ENCODE results near the gene CFAP20. TPM values are rescaled to one million over a fixed set of nuclear protein-coding genes. Genes with fewer than 3 reads are reported as not detected.
A peak's percentile ranks its signal among the peaks of the same experiment; 100 is the strongest.

Gene CFAP20
- total RNA-seq (70.0 TPM), polyA plus RNA-seq (28.5 TPM)
- long read RNA-seq, donor 1, transcript CFAP20-201 (6 exons, 1,354 nt): major isoform, 5 of 5 reads
- long read RNA-seq, donor 1, partial matches to known transcripts: 0 of 5 reads
- long read RNA-seq, donor 1, other reads (novel, unspliced or antisense): 0 of 5 reads
- long read RNA-seq, donor 2: 0 reads
- long read RNA-seq, donor 3, transcript CFAP20-204 (3 exons, 481 nt): minor isoform, 5 of 69 reads
- long read RNA-seq, donor 3, transcript CFAP20-201 (6 exons, 1,354 nt): major isoform, 43 of 69 reads
- long read RNA-seq, donor 3, partial matches to known transcripts: 20 of 69 reads
- long read RNA-seq, donor 3, other reads (novel, unspliced or antisense): 0 of 69 reads
- long read RNA-seq, donor 4, transcript CFAP20-201 (6 exons, 1,354 nt): major isoform, 8 of 20 reads
- long read RNA-seq, donor 4, partial matches to known transcripts: 6 of 20 reads
- long read RNA-seq, donor 4, other reads (novel, unspliced or antisense): 0 of 20 reads
- long read RNA-seq, donor 5, transcript CFAP20-201 (6 exons, 1,354 nt): major isoform, 44 of 61 reads
- long read RNA-seq, donor 5, transcript CFAP20-204 (3 exons, 481 nt): minor isoform, 5 of 61 reads
- long read RNA-seq, donor 5, partial matches to known transcripts: 5 of 61 reads
- long read RNA-seq, donor 5, other reads (novel, unspliced or antisense): 0 of 61 reads
- long read RNA-seq, donor 6, transcript CFAP20-201 (6 exons, 1,354 nt): major isoform, 22 of 28 reads
- long read RNA-seq, donor 6, partial matches to known transcripts: 0 of 28 reads
- long read RNA-seq, donor 6, other reads (novel, unspliced or antisense): 0 of 28 reads
- long read RNA-seq, donor 7, transcript CFAP20-201 (6 exons, 1,354 nt): major isoform, 26 of 36 reads
- long read RNA-seq, donor 7, partial matches to known transcripts: 8 of 36 reads
- long read RNA-seq, donor 7, other reads (novel, unspliced or antisense): 0 of 36 reads
- long read RNA-seq, donor 8, transcript CFAP20-201 (6 exons, 1,354 nt): major isoform, 16 of 24 reads
- long read RNA-seq, donor 8, partial matches to known transcripts: 5 of 24 reads
- long read RNA-seq, donor 8, other reads (novel, unspliced or antisense): 0 of 24 reads
- long read RNA-seq, donor 9, transcript CFAP20-204 (3 exons, 481 nt): minor isoform, 6 of 24 reads
- long read RNA-seq, donor 9, transcript CFAP20-201 (6 exons, 1,354 nt): major isoform, 16 of 24 reads
- long read RNA-seq, donor 9, partial matches to known transcripts: 0 of 24 reads
- long read RNA-seq, donor 9, other reads (novel, unspliced or antisense): 0 of 24 reads
- long read RNA-seq, donor 10, transcript CFAP20-201 (6 exons, 1,354 nt): major isoform, 32 of 36 reads
- long read RNA-seq, donor 10, partial matches to known transcripts: 0 of 36 reads
- long read RNA-seq, donor 10, other reads (novel, unspliced or antisense): 0 of 36 reads

GRCh38 chr16:58129097-58129936 is at the start of gene CFAP20:
CFAP20 (minus strand) TSS chr16:58129381; CDS start chr16:58129115, 266 bp downstream.
- Histone ChIP-seq H3K4me3 (ENCODE audit: low read length in 2 of 2) (peak within 1 kb of the TSS; percentile 92 to 99), H3K9me3 (ENCODE audit: control insufficient read depth in 2 of 2, insufficient read depth in 1 of 2, low read length in 1 of 2) (peaks cover 0 to 12% of the 10 kb centered on the region in 2 donors), H3K36me3 (ENCODE audit: control insufficient read depth in 2 of 2, insufficient read depth in 2 of 2, low read length in 1 of 2) (no peaks in the 10 kb centered on the region), H3K4me1 (ENCODE audit: control insufficient read depth in 2 of 2, insufficient read depth in 2 of 2, low read length in 2 of 2) (peaks cover 12 to 21% of the 10 kb centered on the region in 2 donors), H3K27me3 (ENCODE audit: control insufficient read depth in 2 of 2, insufficient read depth in 1 of 2, low read length in 1 of 2) (no peaks in the 10 kb centered on the region), H3K27ac (ENCODE audit: low read depth in 1 of 2, low read length in 1 of 2) (peak within 1 kb of the TSS; percentile 94 to 95)
- DNase-seq (ENCODE audit: low read depth in 6 of 9, low spot score in 9 of 9): peak; percentile 91 to 99 (median 98)
- WGBS: 2% methylated on average over 70 of the region's 70 CpGs

- H3K36me3 ChIP-seq (ENCODE audit: control insufficient read depth in 2 of 2, insufficient read depth in 2 of 2, low read length in 1 of 2): peaks cover 27 to 51% of the 10 kb centered on the region in 2 donors
- H3K4me1 ChIP-seq (ENCODE audit: control insufficient read depth in 2 of 2, insufficient read depth in 2 of 2, low read length in 2 of 2): peaks cover 6 to 19% of the 10 kb centered on the region in 2 donors
- peak in 1 of 9 donors; percentile 22 for DNase-seq (ENCODE audit: low read depth in 6 of 9, low spot score in 9 of 9)
- no peaks in the 10 kb centered on the region for H3K9me3 ChIP-seq (ENCODE audit: control insufficient read depth in 2 of 2, insufficient read depth in 1 of 2, low read length in 1 of 2)
- WGBS: 9% methylated on average over 1 of the region's 1 CpG
- no peak overlapping the region for H3K4me3 ChIP-seq (ENCODE audit: low read length in 2 of 2)
- H3K27me3 ChIP-seq (ENCODE audit: control insufficient read depth in 2 of 2, insufficient read depth in 1 of 2, low read length in 1 of 2): no peaks in the 10 kb centered on the region
- H3K27ac ChIP-seq (ENCODE audit: low read depth in 1 of 2, low read length in 1 of 2): peak overlapping the region in 1 of 2 donors; percentile 67
These were observed 48.2 kb upstream of the CFAP20 start for GRCh38 chr16:58177353-58177710.

- no peaks in the 10 kb centered on the region for H3K9me3 ChIP-seq (ENCODE audit: control insufficient read depth in 2 of 2, insufficient read depth in 1 of 2, low read length in 1 of 2)
- H3K36me3 ChIP-seq (ENCODE audit: control insufficient read depth in 2 of 2, insufficient read depth in 2 of 2, low read length in 1 of 2): peaks cover 27 to 54% of the 10 kb centered on the region in 2 donors
- DNase-seq (ENCODE audit: low read depth in 6 of 9, low spot score in 9 of 9): peak in 2 of 9 donors; percentile 15 to 62
- H3K27ac ChIP-seq (ENCODE audit: low read depth in 1 of 2, low read length in 1 of 2): peak overlapping the region in 1 of 2 donors; percentile 67
- H3K27me3 ChIP-seq (ENCODE audit: control insufficient read depth in 2 of 2, insufficient read depth in 1 of 2, low read length in 1 of 2): no peaks in the 10 kb centered on the region
- 72% methylated on average over 5 of the region's 5 CpGs for WGBS
- no peak overlapping the region for H3K4me3 ChIP-seq (ENCODE audit: low read length in 2 of 2)
- H3K4me1 ChIP-seq (ENCODE audit: control insufficient read depth in 2 of 2, insufficient read depth in 2 of 2, low read length in 2 of 2): peaks cover 6 to 19% of the 10 kb centered on the region in 2 donors
These were observed 47.6 kb upstream of the CFAP20 start for GRCh38 chr16:58176608-58177352.

- Histone ChIP-seq H3K9me3 (ENCODE audit: control insufficient read depth in 2 of 2, insufficient read depth in 1 of 2, low read length in 1 of 2) (no peaks in the 10 kb centered on the region), H3K27me3 (ENCODE audit: control insufficient read depth in 2 of 2, insufficient read depth in 1 of 2, low read length in 1 of 2) (no peaks in the 10 kb centered on the region), H3K4me3 (ENCODE audit: low read length in 2 of 2) (no peak overlapping the region), H3K36me3 (ENCODE audit: control insufficient read depth in 2 of 2, insufficient read depth in 2 of 2, low read length in 1 of 2) (peaks cover 62 to 80% of the 10 kb centered on the region in 2 donors), H3K27ac (ENCODE audit: low read depth in 1 of 2, low read length in 1 of 2) (no peak overlapping the region), H3K4me1 (ENCODE audit: control insufficient read depth in 2 of 2, insufficient read depth in 2 of 2, low read length in 2 of 2) (no peaks in the 10 kb centered on the region)
- DNase-seq (ENCODE audit: low read depth in 6 of 9, low spot score in 9 of 9): no peak
- WGBS: over 99% methylated on average over 2 of the region's 2 CpGs
These were observed 41.0 kb upstream of the CFAP20 start for GRCh38 chr16:58170223-58170622.

DNA sequence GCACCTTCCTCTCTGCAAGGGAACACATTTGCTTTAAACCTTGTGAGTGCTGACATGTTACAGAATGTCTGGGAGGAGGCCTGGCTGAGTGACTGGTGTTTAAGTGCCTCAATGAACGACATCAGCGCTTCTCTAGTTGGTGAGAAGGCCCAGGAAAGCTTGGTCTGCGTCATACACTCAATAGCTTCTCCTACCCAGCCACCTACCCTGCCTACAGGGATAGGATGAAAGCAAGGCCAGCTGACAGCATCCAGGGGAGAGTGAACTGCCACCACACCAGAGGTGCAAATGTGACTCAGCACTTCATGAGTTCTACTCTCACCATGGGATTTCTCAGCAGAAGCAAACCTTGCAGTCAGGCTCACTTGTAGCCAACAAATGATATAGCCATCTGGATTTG is 31.7 kb upstream of the CFAP20 start:
- Histone ChIP-seq H3K4me1 (ENCODE audit: control insufficient read depth in 2 of 2, insufficient read depth in 2 of 2, low read length in 2 of 2) (no peaks in the 10 kb centered on the region), H3K27me3 (ENCODE audit: control insufficient read depth in 2 of 2, insufficient read depth in 1 of 2, low read length in 1 of 2) (no peaks in the 10 kb centered on the region), H3K27ac (ENCODE audit: low read depth in 1 of 2, low read length in 1 of 2) (no peak overlapping the region), H3K36me3 (ENCODE audit: control insufficient read depth in 2 of 2, insufficient read depth in 2 of 2, low read length in 1 of 2) (peaks cover 50 to 66% of the 10 kb centered on the region in 2 donors), H3K9me3 (ENCODE audit: control insufficient read depth in 2 of 2, insufficient read depth in 1 of 2, low read length in 1 of 2) (no peaks in the 10 kb centered on the region), H3K4me3 (ENCODE audit: low read length in 2 of 2) (no peak overlapping the region)
- WGBS: 96% methylated on average over 3 of the region's 3 CpGs
- no peak for DNase-seq (ENCODE audit: low read depth in 6 of 9, low spot score in 9 of 9)

DNA sequence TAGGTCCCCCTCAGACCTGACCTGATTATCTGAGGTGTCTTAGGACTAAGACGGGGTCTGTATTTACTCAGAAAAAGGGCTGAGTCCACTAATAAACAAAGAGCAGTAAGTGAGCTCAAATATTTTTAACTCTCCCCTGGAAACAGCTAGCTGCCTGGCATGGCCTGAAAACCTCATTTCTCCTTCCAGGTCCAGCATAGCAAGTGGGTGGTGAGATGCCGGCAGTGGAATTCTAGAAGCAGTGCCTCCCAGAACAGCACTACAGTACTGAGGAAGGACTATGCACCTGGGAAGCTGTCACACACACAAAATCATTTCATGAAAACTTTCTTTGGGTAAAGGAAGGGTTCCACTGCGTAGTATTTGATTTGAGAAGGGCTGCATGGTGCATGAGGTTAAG is 29.5 kb upstream of the CFAP20 start:
- Histone ChIP-seq H3K27ac (ENCODE audit: low read depth in 1 of 2, low read length in 1 of 2) (no peak overlapping the region), H3K36me3 (ENCODE audit: control insufficient read depth in 2 of 2, insufficient read depth in 2 of 2, low read length in 1 of 2) (peaks cover 29 to 46% of the 10 kb centered on the region in 2 donors), H3K27me3 (ENCODE audit: control insufficient read depth in 2 of 2, insufficient read depth in 1 of 2, low read length in 1 of 2) (no peaks in the 10 kb centered on the region), H3K4me3 (ENCODE audit: low read length in 2 of 2) (no peak overlapping the region), H3K4me1 (ENCODE audit: control insufficient read depth in 2 of 2, insufficient read depth in 2 of 2, low read length in 2 of 2) (no peaks in the 10 kb centered on the region), H3K9me3 (ENCODE audit: control insufficient read depth in 2 of 2, insufficient read depth in 1 of 2, low read length in 1 of 2) (no peaks in the 10 kb centered on the region)
- 96% methylated on average over 3 of the region's 3 CpGs for WGBS
- DNase-seq (ENCODE audit: low read depth in 6 of 9, low spot score in 9 of 9): no peak

- Histone ChIP-seq H3K4me3 (ENCODE audit: low read length in 2 of 2) (no peak overlapping the region), H3K36me3 (ENCODE audit: control insufficient read depth in 2 of 2, insufficient read depth in 2 of 2, low read length in 1 of 2) (peaks cover 22 to 40% of the 10 kb centered on the region in 2 donors), H3K9me3 (ENCODE audit: control insufficient read depth in 2 of 2, insufficient read depth in 1 of 2, low read length in 1 of 2) (no peaks in the 10 kb centered on the region), H3K27ac (ENCODE audit: low read depth in 1 of 2, low read length in 1 of 2) (no peak overlapping the region), H3K4me1 (ENCODE audit: control insufficient read depth in 2 of 2, insufficient read depth in 2 of 2, low read length in 2 of 2) (no peaks in the 10 kb centered on the region), H3K27me3 (ENCODE audit: control insufficient read depth in 2 of 2, insufficient read depth in 1 of 2, low read length in 1 of 2) (no peaks in the 10 kb centered on the region)
- no peak for DNase-seq (ENCODE audit: low read depth in 6 of 9, low spot score in 9 of 9)
- WGBS: 91% methylated on average over 29 of the region's 29 CpGs
These were observed 28.9 kb upstream of the CFAP20 start for GRCh38 chr16:58157951-58158540.
